Heart left ventricle (tissue), 16 donors: ENCODE data around the gene CDK5RAP3. TPM values are rescaled to one million over a fixed set of nuclear protein-coding genes. Genes with fewer than 3 reads are reported as not detected.
A peak's percentile ranks its signal among the peaks of the same experiment; 100 is the strongest.

Experiments
- ATAC-seq, 4 donors: fragments of 200-7000 bp; cut with Tn5 transposase; one replicate each; pipeline ENCODE4 v1.9.1; 2020 to 2022; ENCODE audit warnings: moderate library complexity in 4 of 4, mild to moderate bottlenecking in 3 of 4, moderate number of reproducible peaks in 1 of 4
- DNase-seq, 5 donors: peaks; one replicate each; pipeline ENCODE4 v3.0.0-alpha.2; 2020
- H3K27ac ChIP-seq, 12 donors: fragments of 200-600 bp; sonication (generic) in 4 of 12; one replicate each; pipeline versions ENCODE4 v1.5.0 to v1.8.0; 2016 to 2022; ENCODE audit warnings: mild to moderate bottlenecking in 2 of 12
- H3K27me3 ChIP-seq, 9 donors: fragments of 200-600 bp; sonication (generic) in 2 of 9; one replicate each; pipeline versions ENCODE4 v1.5.1 to v1.8.0; 2016 to 2022; ENCODE audit warnings: mild to moderate bottlenecking in 3 of 9
- H3K36me3 ChIP-seq, 9 donors: fragments of 200-600 bp; sonication (generic) in 2 of 9; one replicate each; pipeline versions ENCODE4 v1.5.0 to v1.8.0; 2018 to 2022; ENCODE audit warnings: mild to moderate bottlenecking in 2 of 9
- H3K4me1 ChIP-seq, 12 donors: fragments of 200-600 bp; sonication (generic) in 4 of 12; one replicate each; pipeline versions ENCODE4 v1.5.0 to v1.8.0; 2016 to 2022; ENCODE audit warnings: mild to moderate bottlenecking in 3 of 12
- H3K4me3 ChIP-seq, 12 donors: fragments of 200-600 bp; sonication (generic) in 4 of 12; one replicate each; pipeline versions ENCODE4 v1.5.0 to v1.8.0; 2017 to 2022; ENCODE audit warnings: mild to moderate bottlenecking in 9 of 12, moderate library complexity in 4 of 12
- H3K9me3 ChIP-seq, 12 donors: fragments of 200-600 bp; sonication (generic) in 4 of 12; one replicate each; pipeline versions ENCODE4 v1.5.0 to v1.8.0; 2016 to 2022; ENCODE audit warnings: mild to moderate bottlenecking in 1 of 12
- CTCF ChIP-seq, 12 donors: fragments of 200-600 bp; sonication (generic) in 4 of 12; IDR thresholded peaks; one replicate each; pipeline versions ENCODE4 v1.5.0 to v1.8.0; 2018 to 2022; ENCODE audit warnings: antibody characterized with exemption in 12 of 12, mild to moderate bottlenecking in 5 of 12
- POLR2A ChIP-seq, 2 donors: fragments of 450-650 bp; IDR thresholded peaks; one replicate each; pipeline ENCODE4 v1.6.1; 2017; ENCODE audit warnings: antibody characterized with exemption in 2 of 2, mild to moderate bottlenecking in 2 of 2, moderate library complexity in 2 of 2
- WGBS, 4 donors: extraction: QIAGEN DNeasy Blood & Tissue Kit in 2 of 4; methylation state at CpG; one replicate each; pipeline versions ENCODE4 v1.1.5 to v1.1.7; 2013 to 2018; 5-methylcytosine and 5-hydroxymethylcytosine counted together
- intact Hi-C, 10 donors: fragments of 100-400 bp; cut with DNase I; formaldehyde crosslinking; loops; one replicate each; pipeline versions ENCODE4 v1.11.1 to v1.14.2; 2022
- polyA plus RNA-seq, 2 donors: library from polyadenylated mRNA; stranded (reverse); fragments of 200-250 nt; gene quantifications; one replicate each; pipeline ENCODE4 v1.2.3, GENCODE V29; 2013
- total RNA-seq, 9 donors: library from RNA; depleted of rRNA in 2 of 9; stranded (reverse); fragments of >200 nt in 2 of 9; fragmentation: NEBNext Ultra II Directional in 3 of 9; extraction: Animal tissue kit (Norgen Biotek cat#: 25700) in 3 of 9; gene quantifications; one replicate each; pipeline versions ENCODE4 v1.1.0 to v1.2.4, GENCODE V29; 2016 to 2023
- donor health status: ischemic (EF 13 %, LVEDD 7.1; RV severe dilation, severe dysfunction).
- donor health status: healthy with polysubstance abuse.
- donor health status: DM: no; HTN: yes; CAD: no.
- donor health status: DM: no; HTN: no; CAD: no.
- donor health status: ischemic (EF 25% LVEDD 6.9; RV normal size, moderate dysfunction).
- donor health status: ischemic (EF 25% LVEDD 5.7; RV mildly dilated, moderate dysfunction).
- donor health status: healthy.
- donor health status: DM: yes; HTN: yes; CAD: no.
- donor health status: ischemic (EF 35%, LVEDD 5.7; RV mildly dilated, moderate dysfunction).
- donor health status: nonischemic (EF 11% LVEDD 7.7; RV severe dilation, severe dysfunction).
- donor health status: DM: yes; HTN: yes; CAD: no.
- donor health status: PGD.
- donor health status: ischemic (EF 29% LVEDD 5.4; RV normal size, mild dysfunction).
- donor health status: nonischemic (EF 23%, LVEDD 6.1; RV moderate dilation, normal function).

Gene CDK5RAP3
- total and polyA plus RNA-seq, 11 donors = 41.2 to 80.9 (median 53.8) TPM

GRCh38 chr17:48021934-48022333 is 51.0 kb downstream of the CDK5RAP3 start:
- H3K27ac ChIP-seq = no peak overlapping the region
- no peaks in the 10 kb centered on the region for H3K9me3 ChIP-seq
- intact Hi-C loops = loop anchor here in 4 of 10 donors (5.0 to 10.0 kb wide), 2 partner anchors 180 to 593 kb away; partner anchors contain the start of genes HOXB7 (in 3 of the 4), HOXB8 (in 3 of the 4) and SCRN2 (in 1 of the 4)
- H3K27me3 ChIP-seq = peaks cover 0 to 27% (median 0%) of the 10 kb centered on the region in 9 donors
- H3K4me1 ChIP-seq = peaks cover 6 to 51% (median 37%) of the 10 kb centered on the region in 12 donors
- WGBS, 4 donors = 66 to 74% (median 68%) methylated on average over 5 of the region's 5 CpGs
- ATAC-seq (no peak), DNase-seq (no peak)
- H3K36me3 ChIP-seq = no peaks in the 10 kb centered on the region
- H3K4me3 ChIP-seq = no peak overlapping the region
- no peak for TF ChIP-seq POLR2A (IDR thresholded peaks at IDR 0.05)
- no peak for TF ChIP-seq CTCF (IDR thresholded peaks at IDR 0.05)

- 59 to 66% (median 62%) methylated on average over 6 of the region's 6 CpGs for WGBS, 4 donors
- Histone ChIP-seq H3K4me1 (peaks cover 6 to 44% (median 38%) of the 10 kb centered on the region in 12 donors), H3K4me3 (peak overlapping the region in 3 of 12 donors; percentile 55 to 64 (median 61))
Measured at GRCh38 chr17:48022901-48023300, 52.0 kb downstream of the CDK5RAP3 start.

GRCh38 chr17:48023400-48024148 is 52.7 kb downstream of the CDK5RAP3 start:
- intact Hi-C loops = loop anchor here in 6 of 10 donors (2.0 to 10.0 kb wide), 4 partner anchors 77 to 591 kb away; partner anchors contain the start of genes HOXB7 (in 3 of the 6), HOXB8 (in 3 of the 6), CBX1 (in 1 of the 6) and SCRN2 (in 1 of the 6)
- TF ChIP-seq CTCF (IDR thresholded peaks at IDR 0.05) = peak in 9 of 12 donors; percentile 9 to 37 (median 26)
- TF ChIP-seq POLR2A (IDR thresholded peaks at IDR 0.05) = no peak
- Histone ChIP-seq H3K36me3 (no peaks in the 10 kb centered on the region), H3K27ac (peak overlapping the region; percentile 5 to 90 (median 82)), H3K9me3 (no peaks in the 10 kb centered on the region), H3K27me3 (peaks cover 0 to 27% (median 0%) of the 10 kb centered on the region in 9 donors), H3K4me3 (peak overlapping the region; percentile 11 to 69 (median 53)), H3K4me1 (peaks cover 6 to 42% (median 38%) of the 10 kb centered on the region in 12 donors)
- 1 to 7% (median 3%) methylated on average over 26 to 54 of the region's 54 CpGs for WGBS, 4 donors
- ATAC-seq (peak; percentile 19 to 65 (median 58)), DNase-seq (peak; percentile 82 to 92 (median 88))

More at GRCh38 chr17:48022901-48023300, 52.0 kb downstream of the CDK5RAP3 start:
- Histone ChIP-seq H3K27ac (peak overlapping the region in 3 of 12 donors; percentile 81 to 87 (median 82)), H3K9me3 (no peaks in the 10 kb centered on the region), H3K27me3 (peaks cover 0 to 27% (median 0%) of the 10 kb centered on the region in 9 donors), H3K36me3 (no peaks in the 10 kb centered on the region)
- DNase-seq (no peak), ATAC-seq (no peak)
- TF ChIP-seq POLR2A (IDR thresholded peaks at IDR 0.05) = no peak
- no peak for TF ChIP-seq CTCF (IDR thresholded peaks at IDR 0.05)
- intact Hi-C loops = loop anchor here in 4 of 10 donors (5.0 to 10.0 kb wide), 2 partner anchors 181 to 592 kb away; partner anchors contain the start of genes HOXB7 (in 3 of the 4), HOXB8 (in 3 of the 4) and SCRN2 (in 1 of the 4)
